Measurements from ENCODE around the gene TMEM156. TPM values are rescaled to one million over a fixed set of nuclear protein-coding genes. Genes with fewer than 3 reads are reported as not detected.

The TMEM156 gene
- total and polyA plus RNA-seq, 2 donors (not counting 3 experiments of a cell fraction or from before 2014, with no cell fraction given), result 0.39 to 1.00 TPM

DNA sequence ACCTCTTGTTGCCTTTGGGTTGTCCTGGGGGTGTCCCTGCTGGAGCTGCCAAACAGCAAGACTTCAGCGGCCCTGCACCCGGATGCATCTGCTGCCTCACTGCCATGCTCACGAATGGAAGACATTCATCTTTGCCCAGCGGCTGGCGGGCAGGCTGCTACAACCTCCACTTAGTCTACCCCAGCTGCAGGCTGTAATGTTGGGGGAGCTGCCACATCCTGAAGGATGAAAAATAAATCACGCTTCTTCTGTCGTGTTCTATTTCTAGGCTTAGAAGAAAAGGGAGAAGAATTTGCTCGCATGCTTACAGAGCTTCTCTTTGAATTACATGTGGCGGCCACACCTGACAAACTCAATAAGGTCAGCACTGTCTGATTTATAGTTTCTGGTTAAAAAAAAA is 103.2 kb downstream of the TMEM156 start:
- Histone ChIP-seq H3K9me3 (replicated peaks; ENCODE audit: control insufficient read depth, insufficient read depth, low read length) (no peaks in the 10 kb centered on the region), H3K27ac (ENCODE audit: insufficient read depth, low read depth, low read length) (no peak overlapping the region), H3K4me1 (ENCODE audit: control insufficient read depth, extremely low read depth, insufficient read depth, low read length) (no peaks in the 10 kb centered on the region), H4K20me1 (replicated peaks; ENCODE audit: control insufficient read depth, extremely low read depth, insufficient read depth, low read length) (no peaks in the 10 kb centered on the region), H3K9me1 (replicated peaks; ENCODE audit: control insufficient read depth, extremely low read depth, insufficient read depth, low read length) (no peaks in the 10 kb centered on the region), H2AFZ (ENCODE audit: low read depth, low read length) (no peak overlapping the region), H3K27me3 (ENCODE audit: control insufficient read depth in 2 of 2, insufficient read depth in 2 of 2, low read length in 2 of 2) (no peaks in the 10 kb centered on the region), H3K4me2 (ENCODE audit: insufficient read depth, low read length) (no peak overlapping the region), H3K4me3 (replicated peaks in 1 of 3; ENCODE audit: insufficient read depth in 1 of 3, low read depth in 1 of 3, low read length in 3 of 3) (no peak overlapping the region), H3K79me2 (ENCODE audit: control insufficient read depth, insufficient read depth, low read length) (no peaks in the 10 kb centered on the region), H3K36me3 (ENCODE audit: control insufficient read depth in 2 of 2, extremely low read depth in 1 of 2, insufficient read depth in 2 of 2, low read length in 2 of 2) (peaks cover 6 to 43% of the 10 kb centered on the region in 2 experiments), H3K9ac (replicated peaks; ENCODE audit: extremely low read depth, insufficient read depth, low read length) (no peak overlapping the region)
- ChIA-PET POLR2A (no interaction called here), CTCF (interaction anchor here (1.2 kb wide), 1 partner anchor 206 kb away, joined by 4 read pairs; no protein-coding TSS in a partner anchor)
- FAIRE-seq (no peak), DNase-seq (ENCODE audit: low read depth, low spot score) (no peak)
- TF ChIP-seq EZH2 (IDR thresholded peaks at IDR 0.05; ENCODE audit: borderline replicate concordance, low read depth, low read length, severe bottlenecking), result no peak
- intact Hi-C loops (cut with micrococcal nuclease) (no loop called here), dilution Hi-C loops (cut with MboI; ENCODE audit: extremely low pct_ligation_motif_present, low sequenced_read_pairs) (no loop called here)
- no TSS peak for BruUV-seq (replicated peaks)

DNA sequence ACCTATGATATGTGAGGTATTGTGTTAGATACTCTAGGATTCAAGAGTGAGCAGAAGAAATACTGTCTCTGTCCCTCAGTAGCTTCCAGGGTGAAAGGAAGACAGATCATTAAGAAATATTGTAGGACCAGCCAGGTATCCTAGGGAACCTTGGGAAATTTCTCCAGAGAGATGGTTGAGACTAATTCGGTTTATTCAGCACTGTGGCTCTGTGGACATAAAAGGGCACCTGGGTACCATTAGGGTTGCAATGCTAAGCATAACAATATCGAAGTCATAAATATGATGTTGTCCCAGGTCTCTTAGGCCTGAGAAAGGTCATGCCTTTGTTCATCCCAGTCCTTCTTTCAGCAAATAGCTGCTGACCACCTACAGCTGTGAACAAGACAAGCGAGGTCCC is 103.6 kb downstream of the TMEM156 start:
- POLR2A ChIA-PET, result no interaction called here
- CTCF ChIA-PET, result interaction anchor here (1.2 kb wide), 1 partner anchor 207 kb away, joined by 4 read pairs; no protein-coding TSS in a partner anchor
- Histone ChIP-seq H3K9ac (replicated peaks; ENCODE audit: extremely low read depth, insufficient read depth, low read length) (no peak overlapping the region), H3K4me1 (ENCODE audit: control insufficient read depth, extremely low read depth, insufficient read depth, low read length) (no peaks in the 10 kb centered on the region), H3K27ac (ENCODE audit: insufficient read depth, low read depth, low read length) (no peak overlapping the region), H3K4me3 (replicated peaks in 1 of 3; ENCODE audit: insufficient read depth in 1 of 3, low read depth in 1 of 3, low read length in 3 of 3) (no peak overlapping the region), H2AFZ (ENCODE audit: low read depth, low read length) (no peak overlapping the region), H3K9me3 (replicated peaks; ENCODE audit: control insufficient read depth, insufficient read depth, low read length) (no peaks in the 10 kb centered on the region), H3K9me1 (replicated peaks; ENCODE audit: control insufficient read depth, extremely low read depth, insufficient read depth, low read length) (no peaks in the 10 kb centered on the region), H3K36me3 (ENCODE audit: control insufficient read depth in 2 of 2, extremely low read depth in 1 of 2, insufficient read depth in 2 of 2, low read length in 2 of 2) (peaks cover 6 to 43% of the 10 kb centered on the region in 2 experiments), H3K27me3 (ENCODE audit: control insufficient read depth in 2 of 2, insufficient read depth in 2 of 2, low read length in 2 of 2) (no peaks in the 10 kb centered on the region), H3K4me2 (ENCODE audit: insufficient read depth, low read length) (no peak overlapping the region), H4K20me1 (replicated peaks; ENCODE audit: control insufficient read depth, extremely low read depth, insufficient read depth, low read length) (no peaks in the 10 kb centered on the region), H3K79me2 (ENCODE audit: control insufficient read depth, insufficient read depth, low read length) (no peaks in the 10 kb centered on the region)
- TF ChIP-seq FOS (IDR thresholded peaks at IDR 0.05; ENCODE audit: borderline replicate concordance, insufficient read depth, low read length), result no peak
- no peak for TF ChIP-seq POLR2A (IDR thresholded peaks at IDR 0.05; ENCODE audit: low read depth, low read length)
- TF ChIP-seq GATA2 (IDR thresholded peaks at IDR 0.05; ENCODE audit: insufficient read depth, insufficient read length, low read depth, low read length), result no peak
- TF ChIP-seq EZH2 (IDR thresholded peaks at IDR 0.05; ENCODE audit: borderline replicate concordance, low read depth, low read length, severe bottlenecking), result no peak
- TF ChIP-seq, protein P1, sequence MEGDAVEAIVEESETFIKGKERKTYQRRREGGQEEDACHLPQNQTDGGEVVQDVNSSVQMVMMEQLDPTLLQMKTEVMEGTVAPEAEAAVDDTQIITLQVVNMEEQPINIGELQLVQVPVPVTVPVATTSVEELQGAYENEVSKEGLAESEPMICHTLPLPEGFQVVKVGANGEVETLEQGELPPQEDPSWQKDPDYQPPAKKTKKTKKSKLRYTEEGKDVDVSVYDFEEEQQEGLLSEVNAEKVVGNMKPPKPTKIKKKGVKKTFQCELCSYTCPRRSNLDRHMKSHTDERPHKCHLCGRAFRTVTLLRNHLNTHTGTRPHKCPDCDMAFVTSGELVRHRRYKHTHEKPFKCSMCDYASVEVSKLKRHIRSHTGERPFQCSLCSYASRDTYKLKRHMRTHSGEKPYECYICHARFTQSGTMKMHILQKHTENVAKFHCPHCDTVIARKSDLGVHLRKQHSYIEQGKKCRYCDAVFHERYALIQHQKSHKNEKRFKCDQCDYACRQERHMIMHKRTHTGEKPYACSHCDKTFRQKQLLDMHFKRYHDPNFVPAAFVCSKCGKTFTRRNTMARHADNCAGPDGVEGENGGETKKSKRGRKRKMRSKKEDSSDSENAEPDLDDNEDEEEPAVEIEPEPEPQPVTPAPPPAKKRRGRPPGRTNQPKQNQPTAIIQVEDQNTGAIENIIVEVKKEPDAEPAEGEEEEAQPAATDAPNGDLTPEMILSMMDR (IDR thresholded peaks at IDR 0.05; ENCODE audit: extremely low read depth in 1 of 2, insufficient read depth in 1 of 2, low read depth in 1 of 2, low read length in 2 of 2), result no peak
- TF ChIP-seq MAX (IDR thresholded peaks at IDR 0.05; ENCODE audit: insufficient read depth, insufficient read length), result no peak
- no peak for TF ChIP-seq MYC (IDR thresholded peaks at IDR 0.05; ENCODE audit: low read depth, low read length)
- TF ChIP-seq POLR2AphosphoS5 (IDR thresholded peaks at IDR 0.05; ENCODE audit: insufficient read depth, low read depth, low read length), result no peak
- no peak for DNase-seq (ENCODE audit: low read depth, low spot score)
- intact Hi-C loops (cut with micrococcal nuclease), result no loop called here
- BruUV-seq (replicated peaks), result no TSS peak
- dilution Hi-C loops (cut with MboI; ENCODE audit: extremely low pct_ligation_motif_present, low sequenced_read_pairs), result no loop called here
- FAIRE-seq, result no peak
